Keratinocyte (primary cell): ENCODE data around the gene RRAS2.

Experiments
- EZH2 ChIP-seq: IDR thresholded peaks from one replicate; pipeline ENCODE4 v1.6.1; 2012; ENCODE audit warnings: inconsistent platforms, mild to moderate bottlenecking, low read length, moderate library complexity
- TF ChIP-seq, protein P1 (sequence below), 3 experiments: IDR thresholded peaks in 1 of 3; conservative IDR thresholded peaks in 1 of 3; optimal IDR thresholded peaks in 1 of 3; 2 replicates in 2 of 3; 3 replicates in 1 of 3; pipeline versions ENCODE3 to v1.5.1; 2011; ENCODE audit warnings: low read length in 3 of 3, mild to moderate bottlenecking in 3 of 3, moderate library complexity in 2 of 3, control low read depth in 1 of 3, inconsistent platforms in 1 of 3; ENCODE audit not compliant: insufficient read depth in 2 of 3; ENCODE audit errors: extremely low read depth in 1 of 3

DNA sequence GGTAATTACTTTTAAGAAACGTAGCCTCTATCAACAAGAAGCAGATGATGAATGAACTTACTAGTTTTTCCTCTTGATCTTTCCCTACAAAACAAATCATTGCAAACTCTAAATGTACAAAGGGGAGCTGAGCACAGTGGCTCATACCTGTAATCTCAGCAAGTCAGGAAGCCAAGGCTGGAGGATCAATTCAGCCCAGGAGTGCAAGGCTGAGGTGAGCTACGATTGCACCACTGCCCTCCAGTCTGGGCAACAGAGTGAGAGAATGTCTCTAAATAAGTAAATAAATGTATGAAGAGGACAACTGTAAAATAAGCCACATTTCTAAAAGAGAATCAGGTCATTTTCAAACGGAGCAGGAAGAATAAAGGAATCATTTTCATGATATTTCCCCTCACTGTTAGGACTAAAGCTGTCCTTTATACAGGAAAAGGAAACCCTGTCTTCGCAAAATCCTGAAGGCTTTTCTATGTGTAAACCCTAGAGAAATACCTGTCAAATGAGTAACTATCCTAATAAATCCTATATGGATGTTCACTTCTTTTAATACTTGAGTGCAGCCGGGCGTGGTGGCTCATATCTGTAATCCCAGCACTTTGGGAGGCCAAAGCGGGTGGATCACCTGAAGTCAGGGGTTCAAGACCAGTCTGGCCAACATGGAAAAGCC, 41.2 kb downstream of the RRAS2 start:
- TF ChIP-seq, protein P1, sequence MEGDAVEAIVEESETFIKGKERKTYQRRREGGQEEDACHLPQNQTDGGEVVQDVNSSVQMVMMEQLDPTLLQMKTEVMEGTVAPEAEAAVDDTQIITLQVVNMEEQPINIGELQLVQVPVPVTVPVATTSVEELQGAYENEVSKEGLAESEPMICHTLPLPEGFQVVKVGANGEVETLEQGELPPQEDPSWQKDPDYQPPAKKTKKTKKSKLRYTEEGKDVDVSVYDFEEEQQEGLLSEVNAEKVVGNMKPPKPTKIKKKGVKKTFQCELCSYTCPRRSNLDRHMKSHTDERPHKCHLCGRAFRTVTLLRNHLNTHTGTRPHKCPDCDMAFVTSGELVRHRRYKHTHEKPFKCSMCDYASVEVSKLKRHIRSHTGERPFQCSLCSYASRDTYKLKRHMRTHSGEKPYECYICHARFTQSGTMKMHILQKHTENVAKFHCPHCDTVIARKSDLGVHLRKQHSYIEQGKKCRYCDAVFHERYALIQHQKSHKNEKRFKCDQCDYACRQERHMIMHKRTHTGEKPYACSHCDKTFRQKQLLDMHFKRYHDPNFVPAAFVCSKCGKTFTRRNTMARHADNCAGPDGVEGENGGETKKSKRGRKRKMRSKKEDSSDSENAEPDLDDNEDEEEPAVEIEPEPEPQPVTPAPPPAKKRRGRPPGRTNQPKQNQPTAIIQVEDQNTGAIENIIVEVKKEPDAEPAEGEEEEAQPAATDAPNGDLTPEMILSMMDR (optimal IDR thresholded peaks at IDR 0.05 in 1 of 3, IDR thresholded peaks at IDR 0.05 in 1 of 3, conservative IDR thresholded peaks at IDR 0.05 in 1 of 3; ENCODE audit: extremely low read depth in 1 of 3, insufficient read depth in 2 of 3, low read length in 3 of 3), result no peak
- no peak for TF ChIP-seq EZH2
